Skeletal muscle satellite cell (primary cell): Measurements from ENCODE around the gene WDR76.

Experiments
- H3K27me3 ChIP-seq: 2 replicates; pipeline ENCODE4 v1.7.0; 2013; ENCODE audit warnings: low read length; ENCODE audit not compliant: control insufficient read depth, insufficient read depth
- H3K36me3 ChIP-seq: 2 replicates; pipeline ENCODE4 v1.7.0; 2013; ENCODE audit warnings: mild to moderate bottlenecking, control low read depth, low read length; ENCODE audit not compliant: insufficient read depth
- H3K4me1 ChIP-seq: 2 replicates; pipeline ENCODE4 v1.7.0; 2013; ENCODE audit warnings: low read length; ENCODE audit not compliant: control insufficient read depth, insufficient read depth
- H3K4me2 ChIP-seq: 2 replicates; pipeline ENCODE4 v1.7.0; 2013; ENCODE audit warnings: mild to moderate bottlenecking, low read length
- H3K4me3 ChIP-seq: 2 replicates; pipeline ENCODE4 v1.7.0; 2013; ENCODE audit warnings: low read length
- H3K9ac ChIP-seq: 2 replicates; pipeline ENCODE4 v1.7.0; 2013; ENCODE audit warnings: mild to moderate bottlenecking, low read depth, low read length, moderate library complexity
- H3K9me3 ChIP-seq: replicated peaks from 2 replicates; pipeline ENCODE4 v1.7.0; 2013; ENCODE audit warnings: mild to moderate bottlenecking, control low read depth, low read length

WDR76 gene

DNA sequence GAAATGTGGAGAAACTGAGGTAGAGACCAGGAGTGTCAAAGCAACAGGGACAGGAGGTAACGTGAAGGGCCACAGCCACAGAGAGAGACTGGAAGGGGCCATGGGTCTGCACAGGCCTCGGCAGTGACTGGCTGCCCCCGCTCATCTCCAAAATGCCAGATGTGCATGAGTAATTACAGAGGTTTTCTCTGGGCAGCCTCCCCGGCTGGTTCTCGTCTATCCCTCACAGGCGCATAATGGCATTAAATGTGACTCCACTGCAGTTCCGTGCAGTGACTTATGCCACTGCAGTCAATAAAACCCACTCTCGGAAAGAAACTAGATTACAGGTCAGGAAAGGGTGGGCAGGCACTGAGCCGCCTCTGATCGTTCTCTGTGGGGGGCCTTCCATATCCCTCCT, 74.7 kb downstream of the WDR76 start:
- H3K9ac ChIP-seq: no peak overlapping the region
- no peak overlapping the region for H3K4me3 ChIP-seq
- no peak overlapping the region for H3K4me2 ChIP-seq
- H3K4me1 ChIP-seq: peaks cover 4% of the 10 kb centered on the region
- no peaks in the 10 kb centered on the region for H3K9me3 ChIP-seq
- no peaks in the 10 kb centered on the region for H3K36me3 ChIP-seq
- H3K27me3 ChIP-seq: no peaks in the 10 kb centered on the region

DNA sequence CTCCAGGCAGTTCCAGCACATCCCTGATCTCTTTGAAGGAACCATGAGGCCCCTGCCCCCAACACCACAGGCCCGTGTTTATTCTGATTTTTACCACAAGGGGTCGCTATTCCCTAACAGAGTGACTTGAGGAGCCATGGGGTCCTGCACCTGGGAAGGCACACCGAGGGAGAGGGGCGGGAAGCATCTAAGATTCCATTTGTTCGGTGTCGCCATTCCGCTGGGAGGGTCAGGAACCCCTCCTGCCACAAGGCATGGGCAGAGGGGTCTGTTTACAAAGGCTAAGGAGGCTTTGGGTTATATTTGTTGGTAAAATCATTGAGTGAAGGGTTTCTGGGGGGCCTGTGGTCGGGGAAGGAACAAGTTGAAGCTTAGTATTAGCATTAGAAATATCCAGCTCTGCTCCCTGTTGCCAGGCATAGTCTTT, 77.1 kb downstream of the WDR76 start:
- H3K4me1 ChIP-seq: peaks cover 4% of the 10 kb centered on the region
- H3K4me3 ChIP-seq: no peak overlapping the region
- H3K9me3 ChIP-seq: no peaks in the 10 kb centered on the region
- no peaks in the 10 kb centered on the region for H3K27me3 ChIP-seq
- no peaks in the 10 kb centered on the region for H3K36me3 ChIP-seq
- no peak overlapping the region for H3K9ac ChIP-seq
- H3K4me2 ChIP-seq: peak overlapping the region; percentile 36

DNA sequence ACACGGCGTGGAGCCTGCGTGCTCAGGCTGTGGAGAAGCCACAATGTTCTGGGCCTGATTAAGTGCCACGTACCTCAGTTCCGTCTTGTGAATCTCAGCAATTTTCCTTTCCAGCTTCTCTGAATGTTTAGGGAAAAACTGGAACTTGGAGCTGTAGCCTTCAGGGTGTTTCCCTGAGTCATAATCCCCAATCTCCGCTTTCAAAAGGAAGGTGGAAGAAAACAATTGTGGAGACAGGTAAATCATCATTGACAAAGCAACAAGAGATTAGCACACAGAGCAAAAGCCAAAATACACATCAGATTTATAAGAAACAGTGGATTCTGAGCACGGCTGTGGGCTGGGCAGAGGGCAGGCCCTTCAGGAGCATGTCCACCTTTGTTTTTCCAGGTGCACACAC, 79.0 kb downstream of the WDR76 start:
- H3K4me1 ChIP-seq: peaks cover 7% of the 10 kb centered on the region
- no peak overlapping the region for H3K9ac ChIP-seq
- H3K9me3 ChIP-seq: no peaks in the 10 kb centered on the region
- no peak overlapping the region for H3K4me3 ChIP-seq
- no peak overlapping the region for H3K4me2 ChIP-seq
- H3K27me3 ChIP-seq: no peaks in the 10 kb centered on the region
- H3K36me3 ChIP-seq: no peaks in the 10 kb centered on the region

DNA sequence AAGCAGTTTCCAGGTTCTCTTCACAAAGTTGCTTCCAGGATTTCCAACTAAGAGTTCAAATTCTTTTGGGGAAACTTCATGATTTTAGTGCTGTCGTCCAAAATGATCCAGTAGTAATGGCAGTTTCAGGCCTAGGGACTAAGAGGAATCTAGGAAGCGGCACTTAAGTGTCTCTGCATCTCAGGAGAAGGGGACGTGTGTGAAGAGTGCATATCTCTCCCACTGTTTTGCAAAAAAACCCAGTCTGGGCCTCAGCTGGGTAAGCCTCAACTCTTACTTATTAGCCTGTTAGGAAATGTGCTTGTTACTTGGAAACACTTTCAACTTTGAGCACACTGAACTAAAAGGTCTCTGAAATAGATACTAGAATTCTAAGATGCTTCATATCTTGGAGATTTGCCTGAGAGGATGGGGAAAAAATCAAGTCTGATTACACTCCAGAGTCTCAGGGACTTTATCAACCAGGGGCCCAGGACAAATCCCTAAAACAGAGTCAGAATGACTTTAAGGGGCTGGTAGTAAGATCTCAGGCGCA, 81.8 kb downstream of the WDR76 start:
- H3K9me3 ChIP-seq: no peaks in the 10 kb centered on the region
- H3K4me1 ChIP-seq: peaks cover 31% of the 10 kb centered on the region
- no peak overlapping the region for H3K4me3 ChIP-seq
- no peaks in the 10 kb centered on the region for H3K36me3 ChIP-seq
- no peaks in the 10 kb centered on the region for H3K27me3 ChIP-seq
- H3K9ac ChIP-seq: no peak overlapping the region
- no peak overlapping the region for H3K4me2 ChIP-seq

DNA sequence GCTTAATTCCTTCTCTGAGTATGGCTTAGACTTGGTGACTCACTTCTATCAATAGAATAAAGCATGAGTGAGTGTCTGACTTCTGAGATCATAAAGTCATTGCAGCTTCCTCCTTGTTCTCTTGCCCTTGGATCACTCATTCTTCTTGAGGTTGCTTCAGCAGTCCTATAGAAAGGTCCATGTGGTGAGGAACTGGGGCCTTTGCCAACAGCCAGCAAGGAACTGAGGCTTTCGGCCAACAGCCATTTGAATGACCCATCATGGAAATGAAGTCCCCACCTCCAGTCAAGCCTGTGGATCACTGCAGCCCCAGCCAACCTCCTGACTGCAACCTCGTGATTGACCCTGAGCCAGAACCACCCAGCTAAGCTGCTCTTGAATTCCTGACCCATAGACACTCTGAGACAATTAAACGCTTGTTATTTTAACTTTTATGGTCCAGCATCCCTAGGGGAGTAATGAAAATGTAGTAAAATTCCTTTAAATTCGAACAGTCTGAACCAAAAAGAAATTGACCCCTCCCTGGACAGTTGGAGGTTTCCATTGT, 84.5 kb downstream of the WDR76 start:
- Histone ChIP-seq H3K4me1 (peaks cover 35% of the 10 kb centered on the region), H3K36me3 (no peaks in the 10 kb centered on the region), H3K27me3 (no peaks in the 10 kb centered on the region)

DNA sequence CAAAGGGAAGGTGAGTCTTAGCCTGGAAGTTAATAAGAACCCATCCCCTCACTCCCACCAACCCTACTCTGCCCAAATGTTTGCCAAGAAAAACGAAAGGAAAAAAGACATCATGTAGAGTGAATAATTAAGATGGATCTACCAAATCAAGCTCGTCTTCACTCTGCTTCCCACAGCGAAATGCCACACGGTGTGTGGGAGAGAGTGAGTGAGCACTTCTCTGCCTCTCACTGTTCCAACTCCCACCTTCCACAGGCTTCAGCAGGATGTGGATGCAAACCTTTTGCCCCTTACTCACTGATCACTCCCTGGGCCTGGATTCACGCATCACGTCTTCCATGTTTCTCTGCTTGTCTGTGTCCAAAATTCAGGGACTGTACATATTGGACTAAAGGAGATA, 85.4 kb downstream of the WDR76 start:
- Histone ChIP-seq H3K4me2 (peak overlapping the region; percentile 54), H3K4me1 (peaks cover 35% of the 10 kb centered on the region), H3K9me3 (no peaks in the 10 kb centered on the region), H3K36me3 (no peaks in the 10 kb centered on the region), H3K27me3 (no peaks in the 10 kb centered on the region), H3K4me3 (no peak overlapping the region), H3K9ac (no peak overlapping the region)

More for the DNA sequence above, 84.5 kb downstream of the WDR76 start:
- H3K4me3 ChIP-seq: no peak overlapping the region
- peak overlapping the region; percentile 54 for H3K4me2 ChIP-seq
- H3K9me3 ChIP-seq: no peaks in the 10 kb centered on the region
- peak overlapping the region; percentile 27 for H3K9ac ChIP-seq

DNA sequence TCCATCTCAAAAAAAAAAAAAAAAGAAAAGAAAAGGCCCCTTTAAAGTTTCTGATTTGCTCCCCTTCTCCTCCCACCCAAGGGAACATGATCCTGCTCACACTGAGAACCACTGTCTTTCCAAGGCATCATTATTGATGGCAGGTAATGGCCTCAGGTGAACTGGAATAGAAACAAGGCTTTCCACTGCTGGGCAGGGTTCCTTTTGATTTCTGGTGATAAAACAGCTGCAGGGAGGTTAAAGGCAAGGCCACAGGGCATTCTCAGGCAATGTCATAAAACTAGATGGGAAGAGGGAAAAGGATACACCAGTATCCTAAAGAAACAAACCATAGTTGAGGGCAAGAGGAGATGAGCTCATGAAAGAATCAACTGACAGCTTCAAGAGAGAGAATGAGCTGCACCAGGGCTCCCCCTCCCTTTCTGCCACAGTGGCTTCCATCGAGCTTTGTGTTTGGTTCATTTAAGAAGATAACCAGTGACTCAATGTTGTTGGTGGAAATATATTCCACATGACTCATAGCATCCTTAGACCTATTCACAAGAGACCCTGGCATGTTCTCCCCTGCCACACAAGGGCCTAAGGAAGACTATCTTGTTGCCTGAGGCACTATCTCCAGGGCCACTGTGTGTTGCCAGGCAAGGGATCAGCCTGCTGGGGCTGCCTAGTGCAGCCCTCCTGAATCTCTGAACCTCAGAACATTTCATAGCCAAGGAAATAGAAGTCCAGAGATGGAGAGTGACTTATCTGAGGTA, 86.4 kb downstream of the WDR76 start:
- H3K27me3 ChIP-seq: no peaks in the 10 kb centered on the region
- peaks cover 35% of the 10 kb centered on the region for H3K4me1 ChIP-seq
- no peaks in the 10 kb centered on the region for H3K36me3 ChIP-seq
- no peak overlapping the region for H3K4me3 ChIP-seq
- H3K9me3 ChIP-seq: no peaks in the 10 kb centered on the region
- H3K4me2 ChIP-seq: peak overlapping the region; percentile 43
- H3K9ac ChIP-seq: peak overlapping the region; percentile 48

DNA sequence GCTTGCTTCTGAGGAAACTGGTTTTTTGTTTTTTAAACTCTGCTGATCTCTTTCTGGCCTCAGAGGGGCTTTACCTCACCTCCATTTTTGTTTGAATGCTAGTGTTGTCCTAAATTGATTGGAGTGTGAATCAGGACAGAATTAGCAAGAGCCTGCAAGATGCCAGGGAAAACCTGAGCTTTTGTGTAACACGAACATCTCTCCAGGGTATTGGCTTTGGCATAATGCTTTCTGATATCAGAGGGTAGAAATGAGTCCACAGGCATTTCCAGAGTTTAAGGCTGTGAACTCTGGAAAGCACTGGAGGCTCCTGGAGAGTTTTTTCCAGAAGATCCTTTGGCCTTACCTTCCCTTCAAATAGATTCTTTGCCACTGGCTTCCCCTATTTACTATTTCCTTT, 87.1 kb downstream of the WDR76 start:
- peak overlapping the region; percentile 48 for H3K9ac ChIP-seq

DNA sequence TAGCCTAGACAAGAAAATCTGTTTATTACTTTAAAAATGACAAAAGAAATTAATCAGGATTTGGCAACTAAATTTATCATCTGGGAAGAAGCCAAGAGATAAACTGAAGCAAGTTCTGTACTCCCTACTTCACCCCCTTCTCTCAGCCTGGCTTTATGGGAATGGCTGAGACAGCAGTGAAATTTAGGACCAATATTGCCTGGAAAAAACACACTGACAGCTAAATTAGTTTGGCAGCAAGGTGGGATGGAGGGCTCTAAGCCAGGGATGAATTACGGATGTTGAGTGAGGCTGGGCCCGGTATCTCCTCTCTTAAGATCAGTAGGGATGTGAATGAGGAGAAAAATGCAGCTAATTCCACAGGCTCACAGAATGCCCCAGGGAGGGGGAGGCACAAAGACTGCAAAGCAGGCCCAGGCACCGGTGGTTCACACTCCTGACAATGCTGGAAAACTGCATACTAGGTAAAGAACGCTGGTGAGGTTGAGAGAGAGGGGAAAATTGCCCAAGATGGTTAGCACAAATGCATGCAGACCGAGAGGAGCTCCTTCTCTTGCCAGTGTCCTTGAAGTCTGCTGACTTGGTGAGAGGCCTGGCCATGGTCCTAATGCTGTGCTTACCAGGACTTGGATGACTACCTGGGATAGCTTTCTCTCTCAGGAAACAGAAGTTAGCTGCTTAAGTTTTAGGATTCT, 89.0 kb downstream of the WDR76 start:
- no peaks in the 10 kb centered on the region for H3K27me3 ChIP-seq
- no peak overlapping the region for H3K4me3 ChIP-seq
- H3K36me3 ChIP-seq: no peaks in the 10 kb centered on the region
- no peak overlapping the region for H3K9ac ChIP-seq
- H3K4me2 ChIP-seq: no peak overlapping the region
- no peaks in the 10 kb centered on the region for H3K9me3 ChIP-seq
- peaks cover 39% of the 10 kb centered on the region for H3K4me1 ChIP-seq

More for the DNA sequence above, 87.1 kb downstream of the WDR76 start:
- no peak overlapping the region for H3K4me3 ChIP-seq
- H3K27me3 ChIP-seq: no peaks in the 10 kb centered on the region
- H3K9me3 ChIP-seq: no peaks in the 10 kb centered on the region
- H3K36me3 ChIP-seq: no peaks in the 10 kb centered on the region
- peaks cover 35% of the 10 kb centered on the region for H3K4me1 ChIP-seq
- H3K4me2 ChIP-seq: peak overlapping the region; percentile 43

DNA sequence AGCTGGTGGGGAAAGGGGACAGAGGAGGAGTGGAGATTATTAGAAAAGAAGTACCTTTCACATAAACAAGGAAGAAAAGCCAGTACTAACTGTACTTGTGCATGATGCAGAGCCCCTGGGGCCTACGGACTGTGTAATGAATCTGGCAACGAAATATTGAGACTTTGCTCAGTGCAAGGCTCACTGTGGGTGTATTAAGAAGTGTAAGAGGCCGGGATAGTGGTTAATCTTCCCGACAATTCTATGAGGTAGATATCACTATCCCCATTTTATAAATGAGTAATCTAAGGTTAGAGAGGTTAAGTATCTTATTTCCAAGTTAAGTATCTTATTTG, 89.5 kb downstream of the WDR76 start:
- Histone ChIP-seq H3K4me3 (no peak overlapping the region), H3K36me3 (no peaks in the 10 kb centered on the region), H3K4me1 (peaks cover 40% of the 10 kb centered on the region), H3K4me2 (no peak overlapping the region), H3K27me3 (no peaks in the 10 kb centered on the region), H3K9me3 (no peaks in the 10 kb centered on the region), H3K9ac (no peak overlapping the region)
